ENCODE results near the gene IFNAR1. TPM values are rescaled to one million over a fixed set of nuclear protein-coding genes. Genes with fewer than 3 reads are reported as not detected.
A peak's percentile ranks its signal among the peaks of the same experiment; 100 is the strongest.

The IFNAR1 gene
- total and polyA plus RNA-seq, 9 of the 15 experiments (the other 6 are each of a cell fraction or from before 2014, with no cell fraction given) = 8.6 to 31.8 (median 14.8) TPM

DNA sequence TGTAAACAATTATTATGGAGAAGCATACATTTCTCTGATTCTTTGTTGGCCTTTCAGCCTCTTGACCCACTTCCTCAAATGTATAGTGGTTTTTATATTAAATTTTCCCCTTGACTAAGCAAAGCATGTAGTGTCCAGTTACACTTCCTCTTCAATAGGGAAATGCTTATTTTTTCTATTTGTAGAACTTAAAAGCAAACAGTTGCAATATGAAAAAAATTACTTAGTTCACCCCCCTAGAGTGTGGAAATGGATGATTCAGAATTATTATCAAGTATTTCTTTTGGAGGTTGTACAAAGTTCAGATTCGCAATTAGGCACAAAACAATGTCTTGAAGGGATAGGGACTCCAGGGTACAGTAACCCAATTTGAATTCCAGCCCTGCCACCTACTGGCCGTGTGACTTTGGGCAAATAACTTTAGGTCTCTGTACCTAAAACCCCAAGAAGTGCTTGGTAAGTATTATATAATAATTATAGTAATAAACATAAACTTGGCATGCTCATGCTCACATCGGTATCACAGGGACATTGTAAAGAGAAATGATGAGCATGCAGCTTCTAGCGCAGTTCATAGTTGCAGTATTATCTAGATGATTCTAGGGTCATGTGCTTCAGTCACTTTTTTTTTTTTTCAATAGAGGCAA is 49.8 kb downstream of the IFNAR1 start (continued):
- TF ChIP-seq MAFK (IDR thresholded peaks at IDR 0.05; ENCODE audit: low read length) (peak; percentile 28; the same call in 1 of the 2 replicates), KHSRP (IDR thresholded peaks at IDR 0.05) (no peak), CC2D1A (IDR thresholded peaks at IDR 0.05) (0 out of 2 replicates have a peak, but pooled peaks have one; percentile 29), RAD51 (IDR thresholded peaks at IDR 0.05; ENCODE audit: borderline replicate concordance, low read depth) (no peak), NR2C1 (IDR thresholded peaks at IDR 0.05) (no peak), NR2C1 (tag; IDR thresholded peaks at IDR 0.05) (no peak), TEAD4 (IDR thresholded peaks at IDR 0.05; ENCODE audit: low read length) (peak; percentile 28; the same call in 1 of the 2 replicates), TEAD4 (CRISPR knock-in tag; IDR thresholded peaks at IDR 0.05; ENCODE audit: borderline replicate concordance) (no peak), MBD2 (IDR thresholded peaks at IDR 0.05; ENCODE audit: borderline replicate concordance, low read depth) (no peak), SPI1 (IDR thresholded peaks at IDR 0.05; ENCODE audit: borderline replicate concordance, low read depth, low read length) (peak; percentile 90), IRF2 (CRISPR knock-in tag; IDR thresholded peaks at IDR 0.05) (no peak), PRMT5 (CRISPR knock-in tag; IDR thresholded peaks at IDR 0.05) (no peak), ZNF253 (CRISPR knock-in tag; conservative IDR thresholded peaks at IDR 0.05) (no peak), NFE2L1 (tag; IDR thresholded peaks at IDR 0.05; ENCODE audit: borderline replicate concordance, low read depth) (no peak), ZBTB17 (CRISPR knock-in tag; IDR thresholded peaks at IDR 0.05) (no peak), JUND (IDR thresholded peaks at IDR 0.05; ENCODE audit: borderline replicate concordance, low read depth, low read length) (peak; percentile 32; the same call in 1 of the 2 replicates), JUND (tag; IDR thresholded peaks at IDR 0.05; ENCODE audit: borderline replicate concordance, low read depth, low read length) (no peak), ZNF316 (IDR thresholded peaks at IDR 0.05) (peak; percentile 26), FUS (optimal IDR thresholded peaks at IDR 0.05; ENCODE audit: low read depth, low read length) (no peak)
- TF ChIP-seq, protein P1, sequence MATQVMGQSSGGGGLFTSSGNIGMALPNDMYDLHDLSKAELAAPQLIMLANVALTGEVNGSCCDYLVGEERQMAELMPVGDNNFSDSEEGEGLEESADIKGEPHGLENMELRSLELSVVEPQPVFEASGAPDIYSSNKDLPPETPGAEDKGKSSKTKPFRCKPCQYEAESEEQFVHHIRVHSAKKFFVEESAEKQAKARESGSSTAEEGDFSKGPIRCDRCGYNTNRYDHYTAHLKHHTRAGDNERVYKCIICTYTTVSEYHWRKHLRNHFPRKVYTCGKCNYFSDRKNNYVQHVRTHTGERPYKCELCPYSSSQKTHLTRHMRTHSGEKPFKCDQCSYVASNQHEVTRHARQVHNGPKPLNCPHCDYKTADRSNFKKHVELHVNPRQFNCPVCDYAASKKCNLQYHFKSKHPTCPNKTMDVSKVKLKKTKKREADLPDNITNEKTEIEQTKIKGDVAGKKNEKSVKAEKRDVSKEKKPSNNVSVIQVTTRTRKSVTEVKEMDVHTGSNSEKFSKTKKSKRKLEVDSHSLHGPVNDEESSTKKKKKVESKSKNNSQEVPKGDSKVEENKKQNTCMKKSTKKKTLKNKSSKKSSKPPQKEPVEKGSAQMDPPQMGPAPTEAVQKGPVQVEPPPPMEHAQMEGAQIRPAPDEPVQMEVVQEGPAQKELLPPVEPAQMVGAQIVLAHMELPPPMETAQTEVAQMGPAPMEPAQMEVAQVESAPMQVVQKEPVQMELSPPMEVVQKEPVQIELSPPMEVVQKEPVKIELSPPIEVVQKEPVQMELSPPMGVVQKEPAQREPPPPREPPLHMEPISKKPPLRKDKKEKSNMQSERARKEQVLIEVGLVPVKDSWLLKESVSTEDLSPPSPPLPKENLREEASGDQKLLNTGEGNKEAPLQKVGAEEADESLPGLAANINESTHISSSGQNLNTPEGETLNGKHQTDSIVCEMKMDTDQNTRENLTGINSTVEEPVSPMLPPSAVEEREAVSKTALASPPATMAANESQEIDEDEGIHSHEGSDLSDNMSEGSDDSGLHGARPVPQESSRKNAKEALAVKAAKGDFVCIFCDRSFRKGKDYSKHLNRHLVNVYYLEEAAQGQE (IDR thresholded peaks at IDR 0.05; ENCODE audit: borderline replicate concordance) = peak; percentile 86
- TF ChIP-seq, protein P1 (CRISPR knock-in tag; IDR thresholded peaks at IDR 0.05; ENCODE audit: low read depth) = no peak
- TF ChIP-seq, protein P2, sequence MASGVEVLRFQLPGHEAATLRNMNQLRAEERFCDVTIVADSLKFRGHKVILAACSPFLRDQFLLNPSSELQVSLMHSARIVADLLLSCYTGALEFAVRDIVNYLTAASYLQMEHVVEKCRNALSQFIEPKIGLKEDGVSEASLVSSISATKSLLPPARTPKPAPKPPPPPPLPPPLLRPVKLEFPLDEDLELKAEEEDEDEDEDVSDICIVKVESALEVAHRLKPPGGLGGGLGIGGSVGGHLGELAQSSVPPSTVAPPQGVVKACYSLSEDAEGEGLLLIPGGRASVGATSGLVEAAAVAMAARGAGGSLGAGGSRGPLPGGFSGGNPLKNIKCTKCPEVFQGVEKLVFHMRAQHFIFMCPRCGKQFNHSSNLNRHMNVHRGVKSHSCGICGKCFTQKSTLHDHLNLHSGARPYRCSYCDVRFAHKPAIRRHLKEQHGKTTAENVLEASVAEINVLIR (CRISPR knock-in tag; IDR thresholded peaks at IDR 0.05) = no peak
- TF ChIP-seq, protein P3, sequence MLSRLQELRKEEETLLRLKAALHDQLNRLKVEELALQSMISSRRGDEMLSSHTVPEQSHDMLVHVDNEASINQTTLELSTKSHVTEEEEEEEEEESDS (CRISPR knock-in tag; IDR thresholded peaks at IDR 0.05) = no peak
